COLO668 (cell line): ENCODE data around the gene UNC45A.

ENCODE experiments used
- DNase-seq: peaks from one replicate; lab custom pipeline; 2025; ENCODE audit not compliant: unreplicated experiment; lab: John Stamatoyannopoulos, UW

The UNC45A gene

GRCh38 chr15:90941038-90941437 is 6.0 kb downstream of the UNC45A start:
- no peak for DNase-seq

- no peak for DNase-seq
These were observed 7.5 kb downstream of the UNC45A start for GRCh38 chr15:90942354-90943120.

- no peak for DNase-seq
These were observed 10.0 kb downstream of the UNC45A start for GRCh38 chr15:90945091-90945490.

- DNase-seq = no peak
These were observed 11.5 kb downstream of the UNC45A start for GRCh38 chr15:90946538-90946937.

- DNase-seq = no peak
These were observed 12.0 kb downstream of the UNC45A start for GRCh38 chr15:90946941-90947576.

GRCh38 chr15:90947577-90948357 is 12.7 kb downstream of the UNC45A start:
- no peak for DNase-seq

GRCh38 chr15:90948506-90948905 is 13.4 kb downstream of the UNC45A start:
- no peak for DNase-seq

- no peak for DNase-seq
These were observed 15.0 kb downstream of the UNC45A start for GRCh38 chr15:90949979-90950675.

- DNase-seq = no peak
These were observed 15.6 kb downstream of the UNC45A start for GRCh38 chr15:90950676-90951075.

GRCh38 chr15:90952901-90953677 is 18.0 kb downstream of the UNC45A start:
- DNase-seq = no peak

- no peak for DNase-seq
These were observed 19.0 kb downstream of the UNC45A start for GRCh38 chr15:90953947-90954711.

GRCh38 chr15:90954712-90955623 is 19.9 kb downstream of the UNC45A start, which contains the start of gene RCCD1:
Gene RCCD1, plus strand, starts transcription at chr15:90954884. Its CDS starts 1,851 bp downstream, at chr15:90956735.
- DNase-seq = peak; percentile 96

GRCh38 chr15:90955624-90956273 is 20.7 kb downstream of the UNC45A start:
- peak; percentile 51 for DNase-seq

- DNase-seq = peak; percentile 94
These were observed 21.4 kb downstream of the UNC45A start for GRCh38 chr15:90956274-90957030.

GRCh38 chr15:90957031-90957790 is 22.1 kb downstream of the UNC45A start:
- peak; percentile 70 for DNase-seq

- no peak for DNase-seq
These were observed 22.7 kb downstream of the UNC45A start for GRCh38 chr15:90957791-90958190.
